SK-N-DZ (cell line): Measurements from ENCODE around the gene CHST15.
"Not testable (repeated sequence)": the region's sequence is repeated elsewhere in the genome, so short reads cannot be mapped to it uniquely, and the experiment has no call there.

ENCODE experiments used
- DNase-seq: peaks from one replicate; pipeline ENCODE4 v3.0.0-alpha.2; 2015; ENCODE audit warnings: low spot score

The CHST15 gene

GRCh38 chr10:124124769-124125161 is 31.4 kb upstream of the CHST15 start:
- no peak for DNase-seq

- DNase-seq = no peak
Observed at GRCh38 chr10:124124123-124124768, 30.8 kb upstream of the CHST15 start.

GRCh38 chr10:124123156-124123555 is 29.8 kb upstream of the CHST15 start:
- no peak for DNase-seq

GRCh38 chr10:124122211-124122610 is 28.8 kb upstream of the CHST15 start:
- no peak for DNase-seq

GRCh38 chr10:124120410-124121061 is 27.1 kb upstream of the CHST15 start:
- DNase-seq = no peak

GRCh38 chr10:124119946-124120345 is 26.5 kb upstream of the CHST15 start:
- no peak for DNase-seq

- no peak for DNase-seq
Observed at GRCh38 chr10:124119216-124119615, 25.8 kb upstream of the CHST15 start.

- DNase-seq = no peak
Observed at GRCh38 chr10:124117833-124118232, 24.4 kb upstream of the CHST15 start.

- no peak for DNase-seq
Observed at GRCh38 chr10:124117511-124117785, 24.1 kb upstream of the CHST15 start.

GRCh38 chr10:124116771-124117510 is 23.5 kb upstream of the CHST15 start:
- DNase-seq = peak; percentile 76

- no peak for DNase-seq
Observed at GRCh38 chr10:124114696-124115095, 21.3 kb upstream of the CHST15 start.

GRCh38 chr10:124112891-124113580 is 19.6 kb upstream of the CHST15 start:
- DNase-seq = no peak

GRCh38 chr10:124110882-124111281 is 17.5 kb upstream of the CHST15 start:
- no peak for DNase-seq

- DNase-seq = no peak
Observed at GRCh38 chr10:124109261-124109660, 15.9 kb upstream of the CHST15 start.

- no peak for DNase-seq
Observed at GRCh38 chr10:124107072-124107471, 13.7 kb upstream of the CHST15 start.

- no peak for DNase-seq
Observed at GRCh38 chr10:124106241-124106879, 13.0 kb upstream of the CHST15 start.

- no peak for DNase-seq
Observed at GRCh38 chr10:124105594-124105993, 12.2 kb upstream of the CHST15 start.

GRCh38 chr10:124105045-124105444 is 11.6 kb upstream of the CHST15 start:
- no peak for DNase-seq

- no peak for DNase-seq
Observed at GRCh38 chr10:124104011-124104627, 10.7 kb upstream of the CHST15 start.

- DNase-seq = no peak
Observed at GRCh38 chr10:124101351-124101750, 8.0 kb upstream of the CHST15 start.

GRCh38 chr10:124100651-124101050 is 7.3 kb upstream of the CHST15 start:
- DNase-seq = not testable (repeated sequence)
